ENCODE measurements around the gene FBXO2.

FBXO2 gene

GRCh38 chr1:11682287-11682771 is 28.1 kb upstream of the FBXO2 start:
- DNase-seq (ENCODE audit: low read depth in 2 of 2): no peak

GRCh38 chr1:11681071-11681771 is 27.0 kb upstream of the FBXO2 start, which contains the start of gene MAD2L2:
MAD2L2 (minus strand) TSS chr1:11681148; CDS start chr1:11680601, 547 bp downstream.
- peak; percentile 76 to 81 for DNase-seq (ENCODE audit: low read depth in 2 of 2)

- no peak for DNase-seq (ENCODE audit: low read depth in 2 of 2)
Observed at GRCh38 chr1:11680270-11681070, 26.2 kb upstream of the FBXO2 start.

- DNase-seq (ENCODE audit: low read depth in 2 of 2): no peak
Observed at GRCh38 chr1:11678442-11678841, 24.2 kb upstream of the FBXO2 start.

- no peak for DNase-seq (ENCODE audit: low read depth in 2 of 2)
Observed at GRCh38 chr1:11676386-11677103, 22.3 kb upstream of the FBXO2 start.

GRCh38 chr1:11675325-11675724 is 21.1 kb upstream of the FBXO2 start:
- no peak for DNase-seq (ENCODE audit: low read depth in 2 of 2)

- DNase-seq (ENCODE audit: low read depth in 2 of 2): no peak
Observed at GRCh38 chr1:11674488-11674887, 20.3 kb upstream of the FBXO2 start.

GRCh38 chr1:11673089-11673769 is 19.0 kb upstream of the FBXO2 start:
- no peak for DNase-seq (ENCODE audit: low read depth in 2 of 2)

- DNase-seq (ENCODE audit: low read depth in 2 of 2): no peak
Observed at GRCh38 chr1:11671544-11672286, 17.5 kb upstream of the FBXO2 start.

- no peak for DNase-seq (ENCODE audit: low read depth in 2 of 2)
Observed at GRCh38 chr1:11671205-11671543, 16.9 kb upstream of the FBXO2 start.

- no peak for DNase-seq (ENCODE audit: low read depth in 2 of 2)
Observed at GRCh38 chr1:11670747-11671146, 16.5 kb upstream of the FBXO2 start.

GRCh38 chr1:11668516-11668915 is 14.3 kb upstream of the FBXO2 start:
- no peak for DNase-seq (ENCODE audit: low read depth in 2 of 2)

- peak; percentile 51 to 52 for DNase-seq (ENCODE audit: low read depth in 2 of 2)
Observed at GRCh38 chr1:11664336-11665065, 10.3 kb upstream of the FBXO2 start.

- no peak for DNase-seq (ENCODE audit: low read depth in 2 of 2)
Observed at GRCh38 chr1:11661103-11661502, 6.9 kb upstream of the FBXO2 start.

GRCh38 chr1:11659748-11660147 is 5.5 kb upstream of the FBXO2 start:
- no peak for DNase-seq (ENCODE audit: low read depth in 2 of 2)

- DNase-seq (ENCODE audit: low read depth in 2 of 2): no peak
Observed at GRCh38 chr1:11658542-11658941, 4.3 kb upstream of the FBXO2 start.

GRCh38 chr1:11657654-11658053 is 3.4 kb upstream of the FBXO2 start:
- DNase-seq (ENCODE audit: low read depth in 2 of 2): no peak

GRCh38 chr1:11654939-11655808 is 945 bp upstream of the FBXO2 start:
- DNase-seq (ENCODE audit: low read depth in 2 of 2): no peak

GRCh38 chr1:11653861-11654136 is 430 bp downstream of the FBXO2 start:
- DNase-seq (ENCODE audit: low read depth in 2 of 2): no peak
